ENCODE results near the gene POLN.

POLN gene

DNA sequence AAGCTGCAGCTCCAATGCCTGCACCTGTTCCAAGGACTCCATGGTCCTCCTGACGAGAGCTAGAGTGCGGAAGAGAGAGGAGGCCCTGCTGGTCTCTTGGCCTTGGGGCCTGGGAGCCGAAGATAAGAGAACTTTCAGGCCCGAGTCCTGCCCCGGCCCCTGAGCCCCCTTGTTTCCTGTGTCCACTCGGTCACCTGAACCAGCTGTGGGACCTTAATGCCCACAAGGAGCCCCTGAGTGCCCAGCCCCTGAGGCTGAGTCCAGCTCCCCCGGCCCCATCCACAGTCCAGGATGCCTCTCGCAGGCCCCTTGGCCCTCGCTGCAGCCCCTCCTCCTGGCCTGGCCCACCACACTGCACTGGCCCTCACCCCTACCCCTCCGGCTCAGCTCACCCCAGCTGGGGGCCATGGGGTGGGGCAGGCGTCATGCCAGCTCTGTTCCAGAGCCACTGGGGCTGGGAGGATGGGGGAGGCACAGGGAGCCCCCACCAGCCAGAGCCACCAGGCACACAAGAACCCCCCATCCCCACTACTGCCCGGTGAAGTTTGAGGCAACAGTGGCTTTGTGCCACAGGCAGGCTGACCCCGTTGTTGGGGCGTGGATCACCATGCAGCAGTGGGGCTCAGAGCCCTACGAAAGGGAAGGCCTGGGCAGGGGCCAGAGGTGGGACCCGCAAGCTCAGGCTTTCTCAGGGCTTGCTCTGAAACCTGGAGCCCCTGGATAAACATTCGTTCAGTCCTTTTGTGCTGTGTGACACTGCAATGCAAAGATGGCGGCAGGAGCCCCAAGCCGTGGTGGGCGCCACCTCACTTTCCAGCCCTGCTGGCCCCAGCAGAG, 168.7 kb downstream of the POLN start:
- DNase-seq, result no peak

DNA sequence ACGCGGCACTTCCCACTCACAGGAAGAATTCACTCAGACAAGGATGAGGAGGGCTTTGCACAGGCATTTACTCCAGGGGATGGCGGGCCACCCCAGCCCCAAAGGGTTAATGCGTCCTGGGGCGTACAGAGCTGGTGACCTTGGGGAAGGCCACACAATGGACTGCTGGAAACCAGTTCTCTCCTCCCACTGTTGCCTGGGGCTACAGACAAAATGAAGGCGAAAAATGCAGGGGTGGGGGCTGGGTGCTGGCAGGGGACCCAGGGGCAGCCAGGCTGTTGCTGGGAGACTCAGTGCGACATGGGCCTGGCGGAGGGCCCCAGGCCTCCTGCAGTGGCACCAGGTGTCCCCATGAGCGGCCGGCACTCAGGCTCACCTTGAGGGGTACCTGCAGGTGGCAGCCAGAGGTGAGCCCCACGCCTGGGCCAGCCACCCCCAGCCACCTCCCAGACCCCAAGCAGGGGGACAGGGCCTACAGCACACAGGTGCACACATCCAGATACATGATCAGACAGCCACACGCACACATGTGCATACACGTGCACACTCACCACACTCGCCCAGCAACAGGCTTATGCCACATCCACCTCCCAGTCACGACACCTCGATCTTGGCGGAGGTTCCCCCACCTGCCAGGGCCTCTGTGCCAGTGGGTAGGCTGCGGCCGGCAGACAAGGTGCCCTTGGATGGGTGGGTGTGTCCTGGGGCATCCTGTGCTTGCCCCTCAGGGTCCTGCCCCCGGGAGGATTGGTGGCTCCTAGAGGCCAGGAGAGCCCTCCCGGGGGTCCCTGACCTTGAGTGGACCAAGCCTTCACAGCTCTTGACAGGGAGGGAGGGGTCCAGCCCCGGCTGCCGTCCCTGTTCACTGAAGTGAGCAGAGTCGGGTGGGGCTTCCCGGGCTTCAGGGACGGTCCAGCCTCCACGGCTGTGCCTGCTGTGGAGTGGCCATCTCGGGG, 169.7 kb downstream of the POLN start:
- peak in 43 of 58 donors; percentile 25 to 86 (median 62) for DNase-seq

DNA sequence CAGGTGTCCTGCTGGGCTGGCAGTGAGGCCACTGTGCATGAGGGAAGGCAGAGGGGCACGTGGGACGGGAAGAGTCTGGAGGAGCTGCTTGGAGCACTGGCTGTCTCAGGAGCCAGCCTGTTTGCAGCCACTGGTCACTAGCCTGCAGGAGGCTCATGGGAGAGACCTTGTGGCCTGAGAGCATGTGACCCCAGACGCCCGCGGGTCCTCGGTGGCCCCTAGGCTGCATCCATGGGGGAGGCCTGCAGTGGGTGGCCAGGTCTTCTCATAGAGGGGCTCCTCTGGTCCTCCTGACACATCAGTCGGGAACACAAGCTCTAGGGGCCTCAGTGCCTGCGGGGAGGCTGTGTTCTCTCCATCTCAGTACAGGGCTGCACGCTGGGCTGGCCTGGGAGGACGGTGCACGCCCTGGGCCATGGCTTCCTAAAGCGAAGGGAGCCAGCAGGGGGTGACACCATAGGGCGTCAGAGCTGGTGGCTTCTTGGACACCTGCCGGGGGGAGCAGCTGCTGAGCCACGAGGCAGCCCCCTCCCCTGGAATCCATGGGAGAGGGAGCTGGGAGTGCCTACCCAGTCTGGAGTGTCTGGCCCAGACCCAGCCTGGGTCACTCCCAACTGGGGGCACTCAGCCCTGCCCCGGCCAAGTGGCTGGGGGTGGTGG, 170.5 kb downstream of the POLN start:
- DNase-seq, result peak in 1 of 58 donors; percentile 79

DNA sequence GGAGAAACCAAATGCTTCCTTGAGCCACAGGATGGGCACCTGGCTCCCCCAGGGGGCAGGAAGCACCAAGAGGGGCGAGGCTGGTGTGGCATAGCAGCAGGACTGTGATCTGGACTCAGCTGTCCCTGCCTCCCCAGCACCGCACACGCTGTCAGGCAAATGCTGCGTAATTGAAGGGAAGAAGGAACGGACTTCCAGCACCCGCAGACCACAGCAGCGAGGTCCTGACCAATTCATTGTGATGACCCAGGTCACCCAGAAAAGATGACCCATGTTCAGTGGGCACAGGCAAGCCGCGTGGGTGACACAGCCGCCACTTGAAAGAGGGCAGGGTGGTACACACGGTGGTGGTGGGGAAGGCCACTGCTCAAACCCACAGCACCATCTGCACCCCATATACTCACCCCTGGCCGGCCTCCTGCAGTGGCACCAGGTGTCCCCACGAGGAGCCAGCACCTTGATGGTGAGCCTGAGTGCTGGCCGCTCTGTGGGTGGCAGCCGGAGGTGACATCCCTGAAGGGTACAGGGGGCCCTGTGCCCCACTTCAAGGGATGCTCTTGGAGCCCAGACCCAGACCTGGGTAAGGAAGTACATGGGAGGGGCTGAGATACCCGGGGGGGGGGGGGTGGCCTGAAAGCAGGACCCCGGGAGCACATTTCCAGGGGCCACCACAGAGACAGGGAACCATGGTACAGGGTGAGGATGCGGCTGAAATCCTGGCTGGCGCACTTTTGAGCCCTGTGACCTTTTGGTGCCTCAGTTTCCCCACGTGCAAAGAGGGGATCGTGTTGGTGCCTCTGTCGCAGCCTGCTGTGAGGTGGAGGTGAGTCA, 171.3 kb downstream of the POLN start:
- no peak for DNase-seq

DNA sequence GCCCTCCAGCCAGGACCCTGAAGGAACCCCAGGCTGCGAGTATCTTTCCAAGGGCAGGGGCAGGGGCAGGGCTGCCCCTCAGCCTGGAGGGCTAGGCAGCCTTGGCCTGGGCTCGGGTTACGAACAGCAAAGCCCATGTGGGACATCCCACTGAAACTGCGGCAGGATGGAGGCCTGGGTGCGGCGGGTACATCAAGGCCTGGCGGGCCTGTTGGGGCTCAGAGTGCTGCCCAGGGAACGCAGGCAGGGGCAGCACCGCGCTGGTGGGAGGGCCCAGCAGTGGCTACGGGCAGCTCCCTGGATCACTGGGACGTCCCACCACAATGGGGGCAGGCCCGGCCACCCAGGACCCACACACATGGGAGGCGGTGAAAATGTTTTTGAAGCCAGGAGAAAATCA, 171.9 kb downstream of the POLN start:
- no peak for DNase-seq

DNA sequence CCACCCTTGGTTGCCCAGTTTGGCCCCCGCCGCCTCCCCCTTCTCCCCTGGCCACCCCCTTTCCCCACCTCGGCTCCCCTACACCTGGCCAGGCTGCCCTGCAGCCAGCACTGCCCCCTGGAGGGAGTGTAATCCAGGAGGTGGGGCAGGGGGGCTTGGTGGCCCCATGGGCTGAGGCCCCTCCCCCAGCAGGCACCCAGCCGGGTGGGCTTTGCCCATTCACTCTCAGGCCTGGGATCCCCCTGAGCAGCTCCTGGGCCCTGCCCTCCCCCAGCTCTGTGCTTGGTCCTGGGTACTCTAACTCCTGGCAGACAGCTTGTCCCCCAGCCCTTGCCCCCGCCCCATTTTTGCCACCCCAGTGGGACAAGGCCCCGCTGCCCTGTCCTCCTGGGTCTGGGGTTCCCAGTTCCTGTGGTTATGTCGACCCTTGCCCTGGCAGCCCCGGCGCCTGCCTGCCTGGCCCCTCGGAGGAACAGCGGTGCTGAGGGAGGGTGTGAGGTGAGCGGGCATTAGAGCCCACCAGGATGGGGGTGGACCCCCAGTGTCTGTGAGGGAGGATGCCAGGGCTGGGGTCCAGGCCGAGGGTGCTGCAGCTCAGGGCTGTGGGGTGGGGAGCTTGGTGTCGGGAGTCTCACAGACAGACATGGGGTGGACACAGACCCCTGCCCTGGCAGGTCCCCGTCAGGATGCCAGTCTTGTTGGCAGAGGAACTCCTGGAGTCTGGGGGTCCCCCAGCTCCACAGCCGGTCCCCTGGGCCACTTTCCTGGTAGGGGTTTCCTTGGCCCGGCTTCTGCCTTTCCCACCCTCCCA, 172.6 kb downstream of the POLN start:
- no peak for DNase-seq

DNA sequence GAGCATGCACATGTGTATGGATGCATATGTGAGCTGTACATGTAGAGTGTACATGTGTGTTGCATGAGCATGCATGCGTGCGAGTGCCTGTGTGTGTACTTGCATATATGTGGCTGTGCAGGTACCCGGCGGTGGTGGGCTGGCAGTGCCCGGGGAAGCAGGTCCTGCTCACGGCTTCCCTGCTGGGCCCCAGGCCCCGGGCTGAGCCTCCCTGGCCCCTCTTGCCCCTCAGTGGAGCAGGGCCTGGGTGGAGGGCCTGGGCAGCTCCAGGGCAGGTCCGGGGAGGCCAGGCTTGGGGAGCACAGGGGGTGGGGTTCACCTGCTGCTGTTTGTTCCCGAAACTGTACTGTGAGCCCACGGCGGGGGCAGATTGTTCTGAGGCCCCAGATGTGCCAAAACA, 173.4 kb downstream of the POLN start:
- no peak for DNase-seq

DNA sequence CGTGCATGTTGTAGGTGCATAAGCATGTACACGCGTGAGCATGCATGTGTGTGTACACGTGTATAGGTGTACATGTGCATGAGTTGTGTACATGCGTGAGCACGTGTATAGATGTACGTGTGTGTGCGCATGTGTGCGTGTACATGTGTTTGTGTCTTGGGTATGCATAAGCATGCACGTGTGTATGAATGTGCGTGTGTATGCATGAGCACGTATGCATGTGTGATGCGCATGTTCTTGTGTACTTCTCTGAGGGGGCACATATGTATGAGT, 173.8 kb downstream of the POLN start:
- no peak for DNase-seq

DNA sequence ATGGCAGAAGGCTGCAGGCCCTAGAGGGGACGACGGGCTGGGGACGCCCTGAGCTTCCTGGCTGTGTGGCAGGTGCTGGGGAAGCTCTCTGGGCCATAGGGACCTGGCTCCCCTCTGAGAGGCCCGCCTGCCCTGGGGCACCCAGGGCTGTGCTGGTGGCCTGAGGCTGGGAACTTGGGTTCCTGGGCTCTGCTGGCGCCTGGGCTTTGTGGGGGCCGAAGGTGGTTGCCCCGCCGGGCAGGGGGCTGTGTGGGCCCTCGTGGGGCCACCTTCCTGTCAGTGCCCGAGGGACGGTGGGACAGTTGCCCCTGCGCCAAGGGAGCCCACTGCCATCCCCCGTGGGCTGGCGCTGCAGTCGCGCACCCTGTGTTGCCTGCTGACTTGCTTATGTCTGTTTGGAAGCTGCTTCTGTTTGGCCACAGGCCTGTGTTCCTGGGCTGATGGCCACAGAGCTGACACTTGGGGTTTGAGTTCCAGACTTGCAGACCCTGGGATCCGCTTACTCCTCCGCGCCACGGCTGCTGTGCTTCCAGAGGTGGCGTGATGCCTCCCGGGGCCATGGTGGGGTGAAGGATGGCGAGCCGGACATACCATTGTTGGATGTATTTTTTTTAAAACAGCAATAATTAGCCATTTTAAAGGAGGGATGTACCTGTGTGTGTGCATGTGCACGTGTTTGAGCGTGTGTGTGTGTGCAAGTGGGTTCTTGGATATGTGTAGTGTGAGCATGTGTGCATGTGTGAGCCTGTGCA, 174.3 kb downstream of the POLN start:
- peak in 4 of 58 donors; percentile 36 to 57 (median 46) for DNase-seq

DNA sequence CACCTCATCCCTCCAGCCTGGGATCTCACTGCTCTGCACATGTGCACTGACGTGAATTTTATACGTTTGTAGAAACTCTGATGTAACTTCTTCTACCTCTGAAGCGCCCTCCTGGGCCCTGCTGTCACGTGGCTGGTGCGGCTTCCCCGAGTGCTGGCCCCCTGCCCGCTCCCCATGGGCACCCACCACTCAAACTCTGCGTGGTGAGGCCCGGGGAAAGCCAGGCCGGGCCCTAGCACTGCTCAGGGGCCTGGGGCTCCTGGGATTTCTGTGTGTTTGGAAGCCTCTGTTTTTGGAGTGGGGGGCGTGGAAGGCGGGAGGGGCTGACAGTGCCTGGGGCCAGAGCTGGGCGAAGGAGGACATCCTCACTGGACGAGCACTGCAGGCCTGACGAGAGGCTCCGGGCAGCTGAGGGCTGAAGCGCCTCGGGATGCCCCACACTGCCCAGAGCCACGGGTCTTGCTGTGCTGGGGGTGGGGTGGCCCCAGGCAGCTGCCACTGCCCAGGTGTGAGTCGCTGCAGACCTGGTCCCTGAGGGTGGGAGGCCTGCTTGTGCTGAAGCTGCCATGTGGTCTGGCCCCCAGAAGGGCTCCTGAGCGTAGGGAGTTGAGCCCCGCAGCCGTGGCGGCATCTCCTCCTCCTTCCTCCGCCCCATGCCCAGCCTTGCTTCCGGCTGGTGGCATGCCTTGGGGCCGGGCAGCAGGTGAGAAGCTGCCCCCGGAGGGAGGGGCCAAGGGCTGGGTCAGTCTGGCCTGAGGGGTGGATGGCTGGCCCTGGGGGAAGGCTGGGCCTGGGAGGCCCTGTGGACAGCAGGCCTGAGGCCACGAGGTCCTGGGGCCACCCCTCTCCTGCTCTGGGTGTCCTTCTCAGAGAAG, 175.1 kb downstream of the POLN start:
- peak in 1 of 58 donors; percentile 26 for DNase-seq

DNA sequence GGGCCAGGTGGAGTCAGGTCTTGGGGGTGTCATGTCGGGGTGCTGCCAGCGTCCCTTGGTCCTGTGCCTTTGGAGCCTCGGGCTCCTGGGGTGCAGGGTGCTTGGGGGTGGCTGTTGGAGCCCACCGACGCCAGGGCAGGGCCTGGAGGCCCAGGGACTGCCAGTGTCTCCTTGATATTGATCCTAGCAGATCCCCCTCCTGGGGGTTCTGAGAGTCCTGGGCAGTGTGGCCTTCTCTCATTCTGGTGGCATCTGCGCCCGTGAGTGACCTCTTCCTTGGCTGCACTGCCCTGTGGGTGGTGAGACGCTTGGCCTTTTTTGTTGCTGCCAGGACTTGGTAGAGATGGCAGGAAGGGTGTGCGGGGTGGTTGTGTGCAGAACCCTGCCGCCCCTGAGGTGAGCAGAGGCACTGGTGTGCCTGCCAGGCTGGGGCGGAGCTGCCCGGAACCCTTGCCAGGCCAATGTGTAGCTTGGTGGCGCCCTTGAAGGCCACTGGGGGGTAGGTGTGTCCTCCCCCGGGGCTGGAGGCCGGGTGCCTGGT, 175.8 kb downstream of the POLN start:
- peak in 2 of 58 donors; percentile 50 to 57 for DNase-seq

DNA sequence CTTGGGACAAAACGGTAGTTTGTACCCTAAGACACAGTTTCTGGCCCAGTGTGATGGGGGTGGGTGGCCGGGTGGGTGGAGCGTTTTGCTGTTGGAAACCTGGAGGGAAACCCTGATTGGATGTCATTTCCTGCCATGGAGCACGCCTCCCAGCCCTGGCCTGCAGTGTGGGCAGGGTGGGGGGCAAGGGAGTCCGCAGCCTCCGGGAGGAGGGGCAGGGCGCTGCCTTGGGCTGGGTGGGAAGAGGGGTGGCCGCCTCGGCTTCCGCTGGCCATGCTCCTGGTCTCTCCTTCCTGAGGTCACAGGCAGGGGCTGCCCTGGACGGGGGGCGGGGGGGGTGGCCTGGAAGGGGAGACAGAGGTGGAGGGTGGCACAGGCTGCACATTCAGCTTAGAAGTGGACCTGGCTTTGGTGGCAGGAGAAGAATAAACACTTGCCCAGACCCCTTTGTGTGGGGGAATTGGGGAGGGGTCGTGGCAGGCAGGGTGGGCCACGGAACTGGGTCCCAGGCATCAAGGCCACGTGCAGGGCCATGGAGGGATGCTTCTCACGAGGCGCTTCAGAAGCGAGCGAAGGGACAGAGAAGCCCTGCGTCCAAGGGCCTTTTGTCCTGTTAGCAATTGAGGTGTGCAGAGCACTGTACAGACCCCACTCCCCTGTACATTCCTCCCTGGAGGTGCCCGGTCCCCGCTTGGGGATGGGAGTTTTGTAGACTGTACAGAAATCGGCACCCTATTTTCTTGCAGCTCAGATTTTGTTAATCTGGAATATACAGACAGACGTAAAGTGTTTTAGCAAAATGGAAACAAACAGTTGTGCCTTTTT, 176.6 kb downstream of the POLN start:
- DNase-seq, result no peak

DNA sequence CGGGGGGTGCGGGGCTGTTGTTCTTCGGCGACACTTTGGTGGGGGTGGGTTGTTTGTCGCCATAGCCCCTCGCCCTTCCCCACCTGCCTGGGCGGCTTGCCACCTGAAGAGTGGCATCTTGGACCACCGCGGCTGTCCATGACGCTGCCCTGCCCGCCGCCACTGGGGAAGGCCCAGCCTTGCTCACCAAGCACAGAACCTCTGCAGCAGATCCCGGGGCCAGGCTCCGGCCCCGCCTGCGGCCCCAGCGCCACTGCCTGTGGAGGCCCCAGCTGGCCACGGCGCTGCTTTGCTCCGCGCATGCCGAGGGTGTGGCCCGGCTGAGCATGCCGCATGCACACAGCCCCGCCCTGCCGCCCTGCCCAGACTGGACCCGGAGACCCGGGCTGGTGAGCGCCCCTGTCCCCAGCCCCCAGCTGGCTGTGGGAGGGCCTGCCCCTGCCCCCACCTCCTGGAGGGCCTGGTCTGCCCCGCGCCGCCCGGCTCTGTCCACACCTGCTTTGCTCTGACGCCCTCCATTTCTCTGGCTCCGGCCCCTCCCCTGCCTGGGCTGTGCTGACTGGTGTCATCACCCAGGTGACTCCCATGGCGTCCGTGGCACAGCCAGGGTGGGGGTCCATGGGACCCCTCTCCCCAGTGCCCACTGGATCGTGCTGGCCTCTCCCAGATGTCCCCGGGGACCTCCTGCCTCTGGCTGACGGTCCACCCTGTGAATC, 177.5 kb downstream of the POLN start:
- DNase-seq, result no peak

DNA sequence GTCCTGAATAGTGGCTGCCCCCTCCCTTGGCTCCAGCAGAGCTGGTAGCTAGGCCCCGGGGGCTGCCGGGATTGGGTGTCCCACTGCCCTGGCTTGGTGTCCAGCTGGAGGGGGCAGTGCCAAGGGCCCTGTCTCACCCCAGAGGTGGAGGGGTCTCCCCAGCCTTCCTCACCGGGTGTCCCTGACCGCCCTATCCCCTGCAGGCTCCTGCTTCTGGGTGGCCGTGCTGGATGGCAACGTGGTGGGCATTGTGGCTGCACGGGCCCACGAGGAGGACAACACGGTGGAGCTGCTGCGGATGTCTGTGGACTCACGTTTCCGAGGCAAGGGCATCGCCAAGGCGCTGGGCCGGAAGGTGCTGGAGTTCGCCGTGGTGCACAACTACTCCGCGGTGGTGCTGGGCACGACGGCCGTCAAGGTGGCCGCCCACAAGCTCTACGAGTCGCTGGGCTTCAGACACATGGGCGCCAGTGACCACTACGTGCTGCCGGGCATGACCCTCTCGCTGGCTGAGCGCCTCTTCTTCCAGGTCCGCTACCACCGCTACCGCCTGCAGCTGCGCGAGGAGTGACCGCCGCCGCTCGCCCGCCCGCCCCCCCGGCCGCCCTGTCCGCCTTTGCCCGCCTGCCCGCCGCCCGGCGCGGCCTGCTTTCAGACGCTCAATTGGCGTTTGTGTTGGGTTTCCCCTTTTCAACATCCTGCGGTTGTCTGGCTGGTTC, 178.2 kb downstream of the POLN start:
- DNase-seq, result no peak

DNA sequence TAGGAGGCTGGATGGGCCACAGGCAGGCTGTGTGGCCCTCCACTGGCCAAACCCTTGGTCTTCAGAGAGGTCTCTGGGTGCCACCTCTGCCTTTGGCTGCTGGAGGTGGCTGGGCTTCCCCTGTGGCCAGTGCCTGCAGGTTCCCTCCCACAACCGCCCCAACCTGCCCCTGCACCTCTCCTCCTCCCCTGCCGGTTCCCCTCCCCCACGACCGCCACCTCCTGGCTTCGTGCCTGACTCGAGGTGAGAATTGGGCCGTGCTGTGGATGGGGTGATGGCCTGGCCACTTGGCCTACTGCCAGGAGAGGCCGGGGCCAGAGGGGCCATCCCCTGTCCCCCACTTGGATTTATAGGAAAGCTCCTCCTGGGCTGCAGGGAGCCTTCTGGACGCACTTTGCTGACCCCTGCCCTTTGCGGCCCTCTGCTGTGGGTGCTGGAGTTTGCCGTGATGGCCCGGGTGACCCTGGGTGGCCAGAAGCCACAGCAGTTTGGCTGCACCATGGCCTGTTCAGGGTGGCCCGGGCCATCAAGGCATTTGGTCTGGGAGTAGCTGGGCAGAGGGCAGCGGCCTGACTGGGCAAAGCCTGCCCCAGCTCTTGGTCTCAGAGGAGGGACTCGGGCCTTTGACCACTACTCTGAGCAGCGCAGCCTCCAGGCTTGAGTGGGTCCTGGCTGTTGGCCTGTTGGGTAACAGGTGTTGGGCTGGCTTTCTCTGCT, 179.0 kb downstream of the POLN start:
- DNase-seq, result no peak
